ENCODE results near the gene SNX2.

The SNX2 gene

DNA sequence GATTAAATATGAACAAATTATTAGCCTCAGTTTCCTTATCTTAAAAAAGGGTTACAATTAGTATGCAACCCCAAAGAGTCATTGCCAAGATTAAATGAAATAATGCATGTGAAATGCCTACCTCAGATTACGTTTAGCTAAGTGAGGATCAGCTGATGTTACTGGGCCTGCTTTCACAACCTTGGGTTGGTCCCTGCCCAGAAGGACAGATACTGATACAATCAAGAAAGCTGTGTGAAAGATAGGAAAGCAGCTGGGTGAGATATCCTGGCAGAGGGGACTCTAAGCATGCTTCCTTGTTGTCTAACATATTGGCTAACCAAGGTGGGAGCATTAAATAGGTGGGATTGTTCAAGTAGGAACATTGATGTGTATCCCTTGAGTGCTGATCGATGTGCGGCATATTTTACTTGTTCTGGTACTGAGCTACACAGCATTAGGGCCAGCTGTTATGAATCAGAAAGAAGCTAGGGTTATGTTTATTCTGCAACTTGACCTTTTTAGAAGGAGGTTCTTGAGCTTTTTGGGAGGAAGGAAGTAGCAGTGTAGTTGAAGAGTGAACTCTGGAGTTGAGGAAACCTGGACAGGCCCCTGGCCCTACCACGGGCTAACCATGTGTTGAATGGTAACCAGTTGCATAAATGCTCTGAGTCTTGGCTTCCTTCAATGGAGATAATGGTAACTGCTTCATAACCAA, 99.4 kb downstream of the SNX2 start:
- no peak for DNase-seq
- H3K4me1 Mint-ChIP-seq: peaks cover 6% of the 10 kb centered on the region
- no peak overlapping the region for H3K27ac Mint-ChIP-seq
- H3K9me3 Mint-ChIP-seq: no peaks in the 10 kb centered on the region
- CTCF ChIA-PET: no interaction called here
- H3K4me3 Mint-ChIP-seq: no peak overlapping the region
- no peaks in the 10 kb centered on the region for H3K36me3 Mint-ChIP-seq
- H3K27me3 Mint-ChIP-seq: peaks cover 9% of the 10 kb centered on the region

GRCh38 chr5:122877518-122877917, 102.6 kb downstream of the SNX2 start:
- no peak overlapping the region for H3K4me3 Mint-ChIP-seq
- DNase-seq: no peak
- H3K27me3 Mint-ChIP-seq: peaks cover 9% of the 10 kb centered on the region
- CTCF ChIA-PET: interaction anchor here (0.6 kb wide), 1 partner anchor 1434 kb away, joined by 3 read pairs; no protein-coding TSS in a partner anchor
- no peak overlapping the region for H3K27ac Mint-ChIP-seq
- H3K36me3 Mint-ChIP-seq: no peaks in the 10 kb centered on the region
- no peaks in the 10 kb centered on the region for H3K9me3 Mint-ChIP-seq
- H3K4me1 Mint-ChIP-seq: peaks cover 6% of the 10 kb centered on the region

DNA sequence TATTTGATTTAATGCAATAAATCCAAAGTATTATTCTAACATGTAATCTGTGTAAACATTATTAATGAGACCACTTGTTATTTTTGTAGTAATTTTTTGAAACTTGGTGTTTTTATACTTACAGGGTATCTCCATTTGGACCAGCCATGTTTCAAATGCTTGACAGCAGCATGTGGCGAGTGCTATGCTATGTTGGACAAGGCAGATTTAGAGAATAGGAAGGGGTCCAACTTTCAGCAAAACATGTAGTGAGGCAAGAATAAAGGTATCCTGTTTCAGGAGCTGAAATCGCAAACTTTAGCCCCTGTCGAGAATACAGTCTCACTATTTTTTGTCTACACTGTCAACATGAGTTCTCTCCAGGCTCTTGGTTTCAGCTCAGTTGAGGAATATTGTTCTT, 104.2 kb downstream of the SNX2 start:
- peaks cover 6% of the 10 kb centered on the region for H3K4me1 Mint-ChIP-seq
- H3K27ac Mint-ChIP-seq: no peak overlapping the region
- H3K27me3 Mint-ChIP-seq: peaks cover 9% of the 10 kb centered on the region
- no peaks in the 10 kb centered on the region for H3K9me3 Mint-ChIP-seq
- H3K36me3 Mint-ChIP-seq: no peaks in the 10 kb centered on the region
- no peak for DNase-seq
- no peak overlapping the region for H3K4me3 Mint-ChIP-seq
- CTCF ChIA-PET: no interaction called here
